NCI-H187 (cell line): ENCODE measurements around the gene FHOD3.

Experiments used
- DNase-seq, 2 experiments: peaks; one replicate each; lab custom pipeline; 2025; lab: John Stamatoyannopoulos, UW

Gene FHOD3

GRCh38 chr18:36322734-36323133, 25.2 kb downstream of the FHOD3 start:
- no peak for DNase-seq

DNA sequence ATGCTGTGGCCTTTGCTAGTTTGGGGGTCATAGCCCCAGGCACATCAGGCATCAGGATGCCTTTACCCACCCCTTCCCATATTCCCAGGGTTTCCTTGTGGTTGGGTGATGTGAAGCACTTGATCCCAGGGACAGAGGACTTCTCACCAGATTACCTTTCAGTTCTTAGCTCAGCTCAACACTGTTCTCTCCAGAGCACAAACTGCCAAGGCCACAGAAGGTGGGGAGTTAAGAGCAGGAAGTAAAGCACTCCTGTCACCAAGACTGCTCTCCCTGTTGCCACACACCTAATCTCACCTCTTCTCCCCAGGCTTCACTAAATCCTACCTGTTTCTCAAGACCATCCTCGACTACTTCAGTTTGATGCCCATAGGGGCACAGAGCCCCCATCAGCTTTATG, 25.9 kb downstream of the FHOD3 start:
- no peak for DNase-seq

GRCh38 chr18:36325846-36326245, 28.3 kb downstream of the FHOD3 start:
- DNase-seq: no peak

- DNase-seq: no peak
These were observed 29.3 kb downstream of the FHOD3 start for GRCh38 chr18:36326771-36327170.

- DNase-seq: no peak
These were observed 30.1 kb downstream of the FHOD3 start for GRCh38 chr18:36327352-36328316.

DNA sequence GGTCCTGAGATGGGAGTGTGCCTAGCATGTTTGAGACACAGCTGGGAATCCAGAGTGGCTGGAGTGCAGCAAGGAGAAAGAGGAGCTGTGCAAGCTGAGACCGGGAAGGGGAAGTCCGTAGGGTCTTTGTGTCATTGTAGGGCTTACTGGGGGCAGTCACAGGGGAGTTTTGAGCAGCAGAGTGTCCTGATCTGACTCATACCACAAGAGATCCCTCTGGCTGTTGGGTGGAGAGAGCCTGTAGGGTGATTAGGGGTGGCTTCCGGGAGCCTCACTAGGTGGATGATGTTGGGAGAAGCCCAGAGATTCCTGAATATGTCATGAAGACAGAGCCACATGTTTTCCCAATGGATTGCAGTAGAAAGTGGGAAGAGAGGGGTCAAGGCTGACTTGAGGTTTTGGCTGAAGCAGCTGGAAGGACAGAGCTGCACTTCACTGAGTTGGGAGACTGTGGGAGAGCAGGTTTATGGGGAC, 30.9 kb downstream of the FHOD3 start:
- no peak for DNase-seq

- DNase-seq: no peak
These were observed 31.4 kb downstream of the FHOD3 start for GRCh38 chr18:36328916-36329315.

- no peak for DNase-seq
These were observed 32.3 kb downstream of the FHOD3 start for GRCh38 chr18:36329684-36330434.

DNA sequence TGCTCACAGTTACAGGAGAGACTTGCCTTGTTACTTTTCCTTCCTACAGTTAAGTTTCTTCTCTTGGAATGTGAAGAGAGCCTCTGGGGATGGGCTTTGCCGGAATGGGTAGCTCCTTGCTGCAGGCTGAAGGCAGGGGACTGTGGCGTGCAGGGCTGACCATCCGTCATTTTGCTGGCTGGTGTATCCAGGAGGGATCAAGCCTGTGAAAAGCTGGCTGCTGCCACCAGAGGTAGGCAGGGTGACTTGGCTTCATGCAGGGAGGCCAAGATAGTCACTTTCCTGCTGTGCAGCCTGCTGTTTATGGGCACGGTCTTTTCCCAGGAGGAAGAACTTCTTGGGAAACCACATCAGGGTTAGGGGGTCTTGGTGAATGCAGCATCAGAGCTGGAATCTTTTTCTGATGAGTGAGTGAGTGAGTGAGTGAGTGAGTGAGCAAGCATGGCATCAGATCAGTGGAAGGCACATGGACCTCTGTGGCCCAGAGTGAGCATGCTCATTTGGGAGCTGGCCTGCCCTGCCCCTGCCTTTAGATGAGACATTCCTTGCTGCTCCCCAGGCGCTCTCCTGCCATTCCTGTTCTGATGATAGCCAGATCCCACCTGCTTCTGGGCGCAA, 33.0 kb downstream of the FHOD3 start:
- no peak for DNase-seq

GRCh38 chr18:36331521-36331971, 34.0 kb downstream of the FHOD3 start:
- DNase-seq: no peak

GRCh38 chr18:36333414-36333813, 35.9 kb downstream of the FHOD3 start:
- no peak for DNase-seq

DNA sequence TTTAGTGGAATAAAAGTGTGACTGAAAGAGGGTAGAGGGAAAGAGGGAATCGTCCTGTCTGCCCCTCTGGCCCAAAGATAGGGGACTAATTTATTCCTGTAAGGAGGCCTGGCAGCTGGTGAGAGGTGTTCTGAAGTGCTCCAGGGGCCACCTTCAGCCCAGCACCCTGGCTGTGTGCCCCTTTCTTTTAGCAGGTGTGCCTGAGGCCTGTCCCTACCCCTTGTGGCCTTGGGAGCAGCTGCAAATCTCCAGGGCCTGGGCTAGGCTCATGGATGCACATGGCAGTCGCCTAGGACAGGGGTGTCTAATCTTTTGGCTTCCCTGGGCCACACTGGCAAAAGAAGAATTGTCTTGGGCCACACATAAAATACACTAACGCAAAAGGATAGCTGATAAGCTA, 37.3 kb downstream of the FHOD3 start:
- no peak for DNase-seq

- DNase-seq: no peak
These were observed 38.2 kb downstream of the FHOD3 start for GRCh38 chr18:36335476-36336279.

DNA sequence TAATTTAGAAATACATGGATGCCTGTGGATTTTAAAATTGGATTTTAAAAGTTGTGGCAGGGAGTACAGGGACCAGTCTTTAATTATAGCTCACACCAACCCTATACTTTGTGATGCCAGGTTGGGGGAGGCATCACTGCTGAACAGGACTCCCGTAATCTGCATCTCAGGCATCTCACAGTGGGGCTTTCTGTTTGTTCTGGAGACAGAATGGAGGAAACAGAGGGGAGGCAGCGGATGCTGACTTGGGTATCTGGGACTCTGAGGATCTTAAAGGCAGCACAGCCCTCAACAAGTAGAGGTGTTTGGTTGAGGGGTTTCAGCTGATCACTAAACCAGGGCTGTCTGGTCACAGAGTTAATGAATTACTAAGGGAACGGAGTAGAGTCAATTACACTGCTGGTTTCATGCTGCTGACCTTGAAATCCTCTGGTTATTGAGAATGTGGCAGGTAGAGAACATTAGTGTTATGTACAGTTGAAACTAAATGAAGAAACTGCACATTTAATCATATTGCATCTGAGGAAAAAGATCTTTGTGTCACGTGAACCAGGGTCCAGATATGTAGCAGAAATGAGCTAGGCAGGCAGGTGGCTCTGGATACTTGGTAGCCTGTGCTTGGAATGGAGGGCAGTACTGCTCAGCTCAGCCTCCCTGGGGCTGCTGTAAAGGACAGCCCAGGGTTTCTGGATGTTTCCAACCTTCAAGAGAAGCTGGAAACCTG, 40.3 kb downstream of the FHOD3 start:
- DNase-seq: no peak

GRCh38 chr18:36338403-36338933, 41.0 kb downstream of the FHOD3 start:
- DNase-seq: no peak

DNA sequence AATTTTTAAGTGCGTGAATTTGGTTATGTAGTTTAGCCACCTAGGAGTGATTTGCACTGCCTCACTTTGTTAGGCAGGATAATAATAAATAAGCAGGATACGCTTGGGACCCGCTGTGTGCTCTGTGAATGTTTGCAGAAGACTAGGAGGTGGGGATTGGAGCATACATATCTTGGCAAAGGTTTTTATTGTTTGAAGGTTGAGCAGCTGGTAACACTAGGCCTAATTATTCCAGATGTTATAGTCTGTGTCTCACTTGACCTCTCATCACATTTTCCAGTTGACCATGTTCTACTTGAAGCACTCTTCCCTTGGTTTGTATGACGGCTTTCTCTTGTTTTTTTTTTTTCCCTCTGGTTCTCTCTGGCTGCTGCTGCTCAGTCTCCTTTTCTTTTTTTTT, 42.7 kb downstream of the FHOD3 start:
- DNase-seq: no peak

GRCh38 chr18:36341944-36342343, 44.4 kb downstream of the FHOD3 start:
- no peak for DNase-seq

DNA sequence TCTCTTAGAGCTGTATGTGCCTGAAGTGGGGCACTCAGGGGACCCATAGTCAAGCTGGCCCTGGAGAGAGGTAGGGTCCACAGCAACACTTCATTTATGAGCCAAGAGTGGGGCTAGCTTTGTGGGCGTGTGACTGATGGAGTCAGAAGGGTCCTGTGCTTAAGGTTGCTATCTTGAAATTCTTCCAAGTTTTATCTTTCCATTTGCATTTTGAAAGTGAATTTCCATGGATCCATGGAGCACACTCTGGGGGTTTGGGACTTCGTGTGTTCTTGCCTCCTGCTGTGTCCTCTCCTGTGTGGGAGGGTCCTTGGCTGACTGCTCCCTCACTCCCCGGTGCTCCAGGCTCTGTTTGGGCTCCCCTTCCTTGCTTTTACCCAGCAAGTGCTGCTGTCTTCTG, 50.8 kb downstream of the FHOD3 start:
- DNase-seq: no peak

- no peak for DNase-seq
These were observed 51.5 kb downstream of the FHOD3 start for GRCh38 chr18:36348971-36349417.

- no peak for DNase-seq
These were observed 52.0 kb downstream of the FHOD3 start for GRCh38 chr18:36349552-36349951.

DNA sequence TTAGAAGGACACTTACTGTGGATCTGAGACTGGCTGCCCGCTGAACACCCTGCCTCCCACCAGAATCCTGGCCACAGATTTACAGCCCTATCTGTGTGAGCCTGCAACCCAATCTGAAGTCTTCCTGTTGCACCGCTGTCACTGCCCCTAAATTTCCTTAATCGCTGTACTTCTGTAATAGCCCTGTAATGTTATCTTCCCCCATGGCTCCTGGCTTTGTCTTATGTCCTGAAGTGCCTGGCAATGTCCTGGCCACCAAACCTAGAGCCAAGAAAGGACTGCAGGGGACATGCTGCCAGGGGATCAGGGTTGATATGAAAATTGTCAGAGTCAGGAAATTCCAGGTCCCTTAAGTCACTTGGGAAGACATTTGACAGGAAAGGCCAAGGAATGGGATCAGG, 52.7 kb downstream of the FHOD3 start:
- DNase-seq: no peak
